Measurements from ENCODE around the gene PKN1.

The PKN1 gene

DNA sequence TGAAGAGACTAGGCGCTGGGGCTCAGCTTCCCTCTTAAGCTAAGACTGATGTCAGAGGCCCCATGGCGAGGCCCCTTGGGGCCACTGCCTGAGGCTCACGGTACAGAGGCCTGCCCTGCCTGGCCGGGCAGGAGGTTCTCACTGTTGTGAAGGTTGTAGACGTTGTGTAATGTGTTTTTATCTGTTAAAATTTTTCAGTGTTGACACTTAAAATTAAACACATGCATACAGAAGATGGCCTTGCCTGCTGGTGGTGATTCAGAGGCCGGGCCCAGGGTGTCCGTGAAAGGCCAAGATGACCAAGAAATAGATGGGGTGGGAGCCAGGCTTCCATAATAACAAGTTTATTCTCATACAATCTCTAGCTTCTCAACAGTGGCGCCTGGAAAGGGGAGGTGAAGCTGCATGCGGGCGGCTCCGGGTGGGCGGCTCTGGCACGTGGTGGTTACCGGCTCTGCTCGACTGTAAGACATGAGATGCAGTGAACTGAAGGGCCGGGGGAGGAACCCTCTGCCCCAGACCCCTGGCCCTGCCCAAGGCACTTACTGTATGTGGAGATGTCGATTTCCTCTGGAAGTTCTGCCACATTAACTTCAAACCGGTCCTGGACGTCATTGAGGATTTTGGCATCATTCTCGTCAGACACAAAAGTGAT lies 24.5 kb upstream of the PKN1 start:
- Histone ChIP-seq H3K36me3 (ENCODE audit: control insufficient read depth in 1 of 2, insufficient read depth in 2 of 2, low read length in 2 of 2) (peaks cover 54 to 71% of the 10 kb centered on the region in 2 donors), H3K9me3 (ENCODE audit: control insufficient read depth in 1 of 2, low read length in 2 of 2) (no peaks in the 10 kb centered on the region), H3K27ac (ENCODE audit: low read length) (no peak overlapping the region), H3K27me3 (ENCODE audit: low read depth, low read length) (no peaks in the 10 kb centered on the region), H3K4me1 (ENCODE audit: control insufficient read depth in 1 of 2, insufficient read depth in 2 of 2, low read length in 2 of 2) (peaks cover 0 to 12% of the 10 kb centered on the region in 2 donors), H3K4me3 (ENCODE audit: low read depth in 1 of 2, low read length in 2 of 2) (no peak overlapping the region)

DNA sequence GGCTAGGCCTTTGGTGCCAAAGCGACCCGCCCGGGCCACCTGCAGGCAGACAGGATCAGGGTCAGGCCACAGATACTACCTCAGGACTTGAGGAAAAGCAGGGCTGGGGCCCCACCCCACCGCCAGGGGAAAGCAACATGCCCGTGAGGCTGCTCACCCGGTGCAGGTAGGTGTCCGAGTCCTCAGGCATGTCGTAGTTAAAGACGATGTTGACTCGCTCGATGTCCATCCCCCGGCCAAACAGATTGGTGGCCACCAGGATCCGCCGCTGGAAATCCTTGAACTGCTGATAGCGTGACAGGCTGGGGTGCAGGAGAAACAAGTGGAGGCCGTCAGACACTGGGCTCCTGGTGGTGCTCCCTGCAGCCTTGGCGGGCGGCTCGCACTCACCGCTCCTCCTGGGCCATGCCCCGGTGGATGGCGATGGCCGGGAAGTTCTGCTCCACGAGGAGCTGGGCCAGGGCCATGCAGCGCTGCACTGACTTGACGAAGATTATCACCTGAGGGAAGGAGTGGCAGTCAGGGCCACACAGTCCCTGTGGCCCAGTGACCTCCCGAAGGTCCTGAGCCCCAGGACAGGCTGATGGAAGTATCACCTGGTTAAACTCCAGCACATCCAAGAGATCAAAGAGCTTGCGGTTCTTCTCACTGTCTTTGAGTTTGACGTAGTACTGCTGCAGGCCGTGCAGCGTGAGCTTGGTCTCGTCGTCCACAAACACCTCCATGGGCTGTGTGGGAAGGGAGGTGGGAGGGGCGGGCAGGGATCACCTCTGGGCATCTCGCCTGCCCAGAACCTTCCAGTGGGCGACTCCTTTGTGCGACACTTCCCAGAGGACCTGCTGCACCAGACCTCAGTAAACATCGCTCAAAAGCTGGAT lies 23.7 kb upstream of the PKN1 start:
- Histone ChIP-seq H3K36me3 (ENCODE audit: control insufficient read depth in 1 of 2, insufficient read depth in 2 of 2, low read length in 2 of 2) (peaks cover 54 to 68% of the 10 kb centered on the region in 2 donors), H3K4me3 (ENCODE audit: low read depth in 1 of 2, low read length in 2 of 2) (no peak overlapping the region), H3K4me1 (ENCODE audit: control insufficient read depth in 1 of 2, insufficient read depth in 2 of 2, low read length in 2 of 2) (peaks cover 0 to 16% of the 10 kb centered on the region in 2 donors), H3K27ac (ENCODE audit: low read length) (no peak overlapping the region), H3K27me3 (ENCODE audit: low read depth, low read length) (no peaks in the 10 kb centered on the region), H3K9me3 (ENCODE audit: control insufficient read depth in 1 of 2, low read length in 2 of 2) (no peaks in the 10 kb centered on the region)

- H3K27me3 ChIP-seq (ENCODE audit: low read depth, low read length), result no peaks in the 10 kb centered on the region
- H3K4me3 ChIP-seq (ENCODE audit: low read depth in 1 of 2, low read length in 2 of 2), result no peak overlapping the region
- H3K27ac ChIP-seq (ENCODE audit: low read length), result no peak overlapping the region
- H3K9me3 ChIP-seq (ENCODE audit: control insufficient read depth in 1 of 2, low read length in 2 of 2), result no peaks in the 10 kb centered on the region
- H3K4me1 ChIP-seq (ENCODE audit: control insufficient read depth in 1 of 2, insufficient read depth in 2 of 2, low read length in 2 of 2), result peaks cover 0 to 15% of the 10 kb centered on the region in 2 donors
- H3K36me3 ChIP-seq (ENCODE audit: control insufficient read depth in 1 of 2, insufficient read depth in 2 of 2, low read length in 2 of 2), result peaks cover 54 to 61% of the 10 kb centered on the region in 2 donors
Measured at GRCh38 chr19:14410091-14411051, 22.7 kb upstream of the PKN1 start.

DNA sequence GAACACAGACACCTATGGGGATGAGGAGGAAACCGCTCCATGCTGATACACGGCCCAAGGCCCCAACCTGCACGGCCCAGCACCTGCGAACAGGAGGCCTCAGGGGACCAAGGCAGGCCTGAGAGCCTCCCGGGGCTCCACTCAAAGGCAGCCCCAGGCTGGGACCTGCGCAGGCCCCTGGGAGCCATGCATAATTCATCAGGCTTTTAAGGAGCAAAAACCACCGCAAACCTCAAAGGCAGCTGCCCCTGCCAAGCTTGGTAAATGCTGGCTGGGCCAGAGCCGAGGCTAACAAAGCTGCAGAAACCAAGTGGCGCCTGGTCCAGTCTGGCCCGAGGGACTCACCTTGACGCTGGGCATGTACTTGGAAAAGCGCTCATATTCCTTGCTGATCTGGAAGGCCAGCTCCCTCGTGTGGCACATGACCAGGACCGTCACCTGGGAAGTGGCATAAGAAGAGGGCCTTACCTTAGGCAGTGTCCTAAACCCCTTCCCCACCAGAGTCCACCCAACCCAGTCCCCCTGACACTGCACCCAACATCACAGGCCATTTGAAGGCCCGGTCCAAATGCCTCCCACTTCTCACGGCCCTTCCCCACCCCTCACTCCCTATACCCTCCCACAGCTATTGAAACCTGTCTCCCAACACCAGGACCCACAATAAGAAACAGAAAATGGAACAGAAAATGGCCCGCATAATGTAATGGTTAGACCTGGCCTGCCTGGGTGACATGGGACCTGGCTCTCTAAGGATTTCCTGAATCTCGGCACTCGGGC lies 21.8 kb upstream of the PKN1 start:
- Histone ChIP-seq H3K9me3 (ENCODE audit: control insufficient read depth in 1 of 2, low read length in 2 of 2) (no peaks in the 10 kb centered on the region), H3K4me3 (ENCODE audit: low read depth in 1 of 2, low read length in 2 of 2) (no peak overlapping the region), H3K4me1 (ENCODE audit: control insufficient read depth in 1 of 2, insufficient read depth in 2 of 2, low read length in 2 of 2) (peaks cover 3 to 15% of the 10 kb centered on the region in 2 donors), H3K27ac (ENCODE audit: low read length) (no peak overlapping the region), H3K27me3 (ENCODE audit: low read depth, low read length) (no peaks in the 10 kb centered on the region), H3K36me3 (ENCODE audit: control insufficient read depth in 1 of 2, insufficient read depth in 2 of 2, low read length in 2 of 2) (peaks cover 56 to 57% of the 10 kb centered on the region in 2 donors)

GRCh38 chr19:14411938-14412245 lies 21.2 kb upstream of the PKN1 start:
- Histone ChIP-seq H3K9me3 (ENCODE audit: control insufficient read depth in 1 of 2, low read length in 2 of 2) (no peaks in the 10 kb centered on the region), H3K27ac (ENCODE audit: low read length) (no peak overlapping the region), H3K36me3 (ENCODE audit: control insufficient read depth in 1 of 2, insufficient read depth in 2 of 2, low read length in 2 of 2) (peaks cover 57% of the 10 kb centered on the region in 2 donors), H3K27me3 (ENCODE audit: low read depth, low read length) (no peaks in the 10 kb centered on the region), H3K4me3 (ENCODE audit: low read depth in 1 of 2, low read length in 2 of 2) (no peak overlapping the region), H3K4me1 (ENCODE audit: control insufficient read depth in 1 of 2, insufficient read depth in 2 of 2, low read length in 2 of 2) (peaks cover 4 to 17% of the 10 kb centered on the region in 2 donors)

DNA sequence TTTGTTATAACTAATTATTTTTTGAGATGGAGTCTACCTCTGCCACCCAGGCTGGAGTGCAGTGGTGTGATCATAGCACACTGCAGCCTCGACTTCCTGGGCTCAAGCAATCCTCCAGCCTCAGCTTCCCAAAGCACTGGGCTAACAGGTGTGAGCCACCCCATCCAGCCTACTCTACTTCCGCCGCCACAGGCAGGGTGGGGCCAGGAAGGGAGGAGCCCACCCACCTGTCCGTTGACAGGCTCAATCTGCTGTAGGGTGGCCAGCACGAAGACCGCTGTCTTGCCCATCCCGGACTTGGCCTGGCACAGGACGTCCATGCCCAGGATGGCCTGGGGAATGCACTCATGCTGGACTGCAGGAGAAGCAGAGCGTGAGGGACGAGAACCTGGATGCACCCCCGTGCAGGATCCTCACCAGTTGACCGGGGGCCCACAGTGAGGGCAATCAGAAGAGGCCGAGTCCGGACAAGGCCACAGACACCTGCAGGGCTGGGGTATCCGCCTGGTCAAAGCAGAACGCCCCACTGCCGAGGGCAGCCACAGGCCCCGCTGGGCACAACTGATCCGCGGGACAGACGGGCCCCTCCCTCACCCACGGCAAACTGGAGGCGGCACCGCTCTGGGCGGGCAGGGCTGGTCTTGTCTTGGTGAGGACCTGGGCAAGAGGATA lies 20.6 kb upstream of the PKN1 start:
- Histone ChIP-seq H3K4me1 (ENCODE audit: control insufficient read depth in 1 of 2, insufficient read depth in 2 of 2, low read length in 2 of 2) (peaks cover 4 to 23% of the 10 kb centered on the region in 2 donors), H3K27me3 (ENCODE audit: low read depth, low read length) (no peaks in the 10 kb centered on the region)

DNA sequence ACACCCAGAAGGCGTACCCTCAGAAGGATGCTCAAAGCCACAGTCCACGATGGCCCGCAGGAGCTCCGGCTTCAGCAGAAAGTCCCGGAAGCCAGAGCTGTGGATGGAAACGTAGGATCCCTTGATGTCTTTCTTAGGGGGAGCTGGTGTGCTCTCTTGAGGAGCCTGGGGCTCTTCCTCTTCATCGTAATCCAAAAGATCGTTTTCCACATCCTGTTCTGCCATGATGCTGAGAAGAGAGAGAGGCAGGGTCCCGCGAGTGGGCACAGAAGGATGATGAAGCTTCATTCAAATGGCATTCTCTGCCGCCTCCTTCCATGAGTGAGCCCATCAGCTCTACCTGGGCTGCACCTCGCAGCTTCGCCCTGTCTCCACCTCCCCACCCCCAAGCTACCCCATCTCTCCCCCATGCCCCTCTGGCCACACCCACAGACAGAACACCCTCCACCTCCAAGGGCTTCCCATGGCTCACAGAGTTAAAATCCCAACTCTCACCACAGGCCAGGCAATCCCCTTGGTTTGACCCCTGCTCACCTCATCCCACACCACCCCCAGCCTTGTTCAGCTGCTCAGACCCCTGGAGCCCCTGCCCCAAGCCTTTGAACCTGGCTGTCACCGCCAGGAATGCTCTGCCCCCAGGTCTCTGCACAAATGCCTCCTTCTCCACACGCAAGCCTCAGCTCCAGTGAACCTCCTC lies 20.0 kb upstream of the PKN1 start:
- peaks cover 4 to 29% of the 10 kb centered on the region in 2 donors for H3K4me1 ChIP-seq (ENCODE audit: control insufficient read depth in 1 of 2, insufficient read depth in 2 of 2, low read length in 2 of 2)
- H3K9me3 ChIP-seq (ENCODE audit: control insufficient read depth in 1 of 2, low read length in 2 of 2), result no peaks in the 10 kb centered on the region
- peaks cover 50 to 51% of the 10 kb centered on the region in 2 donors for H3K36me3 ChIP-seq (ENCODE audit: control insufficient read depth in 1 of 2, insufficient read depth in 2 of 2, low read length in 2 of 2)
- no peak overlapping the region for H3K4me3 ChIP-seq (ENCODE audit: low read depth in 1 of 2, low read length in 2 of 2)
- H3K27me3 ChIP-seq (ENCODE audit: low read depth, low read length), result no peaks in the 10 kb centered on the region
- no peak overlapping the region for H3K27ac ChIP-seq (ENCODE audit: low read length)

More for the DNA sequence above, 20.6 kb upstream of the PKN1 start:
- H3K27ac ChIP-seq (ENCODE audit: low read length), result no peak overlapping the region
- H3K4me3 ChIP-seq (ENCODE audit: low read depth in 1 of 2, low read length in 2 of 2), result no peak overlapping the region
- H3K9me3 ChIP-seq (ENCODE audit: control insufficient read depth in 1 of 2, low read length in 2 of 2), result no peaks in the 10 kb centered on the region
- peaks cover 56 to 57% of the 10 kb centered on the region in 2 donors for H3K36me3 ChIP-seq (ENCODE audit: control insufficient read depth in 1 of 2, insufficient read depth in 2 of 2, low read length in 2 of 2)

- no peak overlapping the region for H3K4me3 ChIP-seq (ENCODE audit: low read depth in 1 of 2, low read length in 2 of 2)
- H3K36me3 ChIP-seq (ENCODE audit: control insufficient read depth in 1 of 2, insufficient read depth in 2 of 2, low read length in 2 of 2), result peaks cover 44 to 45% of the 10 kb centered on the region in 2 donors
- no peaks in the 10 kb centered on the region for H3K9me3 ChIP-seq (ENCODE audit: control insufficient read depth in 1 of 2, low read length in 2 of 2)
- peaks cover 4 to 34% of the 10 kb centered on the region in 2 donors for H3K4me1 ChIP-seq (ENCODE audit: control insufficient read depth in 1 of 2, insufficient read depth in 2 of 2, low read length in 2 of 2)
- no peaks in the 10 kb centered on the region for H3K27me3 ChIP-seq (ENCODE audit: low read depth, low read length)
- no peak overlapping the region for H3K27ac ChIP-seq (ENCODE audit: low read length)
Measured at GRCh38 chr19:14413693-14414181, 19.4 kb upstream of the PKN1 start.

GRCh38 chr19:14414926-14415690 lies 18.0 kb upstream of the PKN1 start:
- Histone ChIP-seq H3K27ac (ENCODE audit: low read length) (no peak overlapping the region), H3K9me3 (ENCODE audit: control insufficient read depth in 1 of 2, low read length in 2 of 2) (no peaks in the 10 kb centered on the region), H3K36me3 (ENCODE audit: control insufficient read depth in 1 of 2, insufficient read depth in 2 of 2, low read length in 2 of 2) (peaks cover 30 to 32% of the 10 kb centered on the region in 2 donors), H3K4me3 (ENCODE audit: low read depth in 1 of 2, low read length in 2 of 2) (no peak overlapping the region), H3K27me3 (ENCODE audit: low read depth, low read length) (no peaks in the 10 kb centered on the region), H3K4me1 (ENCODE audit: control insufficient read depth in 1 of 2, insufficient read depth in 2 of 2, low read length in 2 of 2) (peaks cover 4 to 39% of the 10 kb centered on the region in 2 donors)

All from muscle layer of duodenum (tissue), 2 donors.